Ureter (tissue), 1 donor: ENCODE data around the gene DNAJB4. TPM values are rescaled to one million over a fixed set of nuclear protein-coding genes. Genes with fewer than 3 reads are reported as not detected.
"Not testable (repeated sequence)": the region's sequence is repeated elsewhere in the genome, so short reads cannot be mapped to it uniquely, and the experiment has no call there.

Experiments used
- DNase-seq: peaks from one replicate; pipeline ENCODE4 v3.0.0-alpha.2; 2020; ENCODE audit warnings: low spot score
- total RNA-seq: library from RNA; stranded (reverse); gene quantifications from one replicate; pipeline ENCODE4 v1.2.4, GENCODE V29; 2023
- donor health status: DM: yes; HTN: yes; CAD: no.

DNAJB4 gene
- total RNA-seq: 31.4 TPM

DNA sequence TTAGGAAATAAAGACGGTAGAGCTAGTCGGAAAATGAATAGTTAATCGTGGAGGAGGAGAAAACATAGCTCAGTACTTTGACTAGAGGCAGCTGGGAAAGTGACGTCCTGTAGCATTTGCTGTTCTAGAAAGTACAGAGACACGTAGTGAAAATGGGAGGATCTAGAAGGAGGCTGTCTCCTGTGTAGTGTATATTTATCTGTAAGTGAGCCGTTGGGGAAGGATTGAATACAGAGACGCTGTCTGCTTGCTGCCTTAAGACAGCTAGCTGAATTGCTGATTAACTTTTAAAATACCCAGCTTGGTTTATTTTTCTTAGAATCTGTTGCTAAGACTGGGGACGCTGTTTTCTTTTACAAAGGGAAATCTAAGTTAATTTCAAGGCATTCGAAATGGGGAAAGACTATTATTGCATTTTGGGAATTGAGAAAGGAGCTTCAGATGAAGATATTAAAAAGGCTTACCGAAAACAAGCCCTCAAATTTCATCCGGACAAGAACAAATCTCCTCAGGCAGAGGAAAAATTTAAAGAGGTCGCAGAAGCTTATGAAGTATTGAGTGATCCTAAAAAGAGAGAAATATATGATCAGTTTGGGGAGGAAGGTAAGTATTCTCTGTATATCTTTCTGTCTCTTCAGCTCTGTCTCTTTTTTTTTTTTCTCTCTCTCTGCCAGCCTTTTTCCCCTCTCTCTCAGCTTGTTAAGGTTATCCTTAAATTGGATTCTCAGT lies at the start of gene DNAJB4:
Gene DNAJB4 (plus strand): TSS at position 221 of the 729 bp plus-strand sequence. CDS start 172 bp downstream, at position 393.
- DNase-seq: peak; percentile 74

DNA sequence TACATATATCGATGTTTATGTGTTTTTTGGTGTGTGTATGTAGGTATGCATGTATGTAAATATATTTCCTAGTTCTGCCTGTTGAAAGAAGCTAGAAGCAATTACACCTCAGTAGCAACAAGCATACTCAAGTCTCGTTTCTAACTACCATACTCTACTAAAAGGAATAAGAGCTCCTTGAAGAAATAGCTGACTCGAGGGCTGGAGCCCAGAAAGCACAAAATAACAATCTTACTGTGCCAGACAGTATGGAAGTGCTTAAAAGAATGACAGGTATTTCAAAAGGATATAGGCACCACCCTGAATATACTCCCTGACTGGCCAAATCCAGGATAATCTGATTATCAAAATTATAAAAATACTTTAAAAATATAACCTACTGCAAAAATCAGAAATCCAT lies 49.0 kb upstream of the DNAJB4 start:
- no peak for DNase-seq

DNA sequence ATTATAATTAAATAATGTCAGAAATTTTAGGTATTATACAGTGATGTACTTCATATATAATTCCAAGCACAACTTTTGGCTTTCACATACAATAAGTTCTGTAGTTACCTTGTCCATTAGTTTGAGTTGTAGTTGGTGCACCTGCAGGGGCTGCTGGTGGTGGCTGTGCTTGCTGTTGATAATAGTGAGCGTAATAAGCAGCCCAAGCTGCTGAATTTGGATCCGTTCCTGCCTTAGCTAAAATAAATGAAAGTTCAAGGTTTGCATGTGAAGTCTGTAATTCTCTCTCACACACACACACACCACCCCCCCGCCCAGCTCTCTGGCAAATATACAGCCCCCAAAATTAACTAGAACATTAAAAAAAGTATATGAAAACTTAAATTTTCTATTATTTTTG lies 48.3 kb upstream of the DNAJB4 start:
- no peak for DNase-seq

- no peak for DNase-seq
Measured at GRCh38 chr1:77958391-77958790, 46.3 kb upstream of the DNAJB4 start.

DNA sequence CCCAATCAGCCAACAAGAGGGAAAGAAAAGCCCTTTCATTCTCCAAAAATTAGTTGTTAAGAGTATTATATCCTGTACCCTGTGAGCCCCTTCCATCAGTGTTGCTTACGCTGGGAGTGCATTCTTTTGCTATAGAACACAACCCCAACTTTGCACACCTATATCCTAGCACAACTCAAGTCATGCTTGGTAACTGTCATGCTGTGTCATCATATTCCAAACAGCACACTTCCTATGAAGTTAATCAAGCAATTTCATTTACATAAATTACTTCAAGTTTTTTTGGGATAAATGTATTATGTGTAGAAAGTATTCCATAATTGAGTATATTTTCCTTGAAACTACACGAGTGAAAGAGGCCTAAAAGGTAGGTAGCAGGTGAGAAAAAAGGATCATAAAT lies 45.9 kb upstream of the DNAJB4 start:
- no peak for DNase-seq

DNA sequence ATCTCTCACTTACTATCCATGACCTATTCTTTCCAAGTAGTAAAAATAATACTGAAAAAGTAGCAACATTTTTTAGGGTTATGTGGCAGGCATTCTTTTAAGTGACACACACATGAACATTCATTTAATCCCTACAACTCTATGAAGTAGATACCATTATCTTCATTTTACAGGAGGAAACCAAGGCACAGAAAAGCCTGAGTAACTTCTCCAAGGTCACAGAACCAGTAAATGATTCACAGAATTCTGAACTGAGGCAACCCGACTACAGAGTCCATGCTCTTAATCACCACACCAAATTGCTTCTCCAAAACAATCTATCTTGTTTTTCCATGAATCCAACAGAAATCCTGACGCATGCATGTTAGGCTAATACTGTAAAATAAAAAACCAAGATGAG lies 43.3 kb upstream of the DNAJB4 start:
- no peak for DNase-seq

- no peak for DNase-seq
Measured at GRCh38 chr1:77966291-77966690, 38.4 kb upstream of the DNAJB4 start.

DNA sequence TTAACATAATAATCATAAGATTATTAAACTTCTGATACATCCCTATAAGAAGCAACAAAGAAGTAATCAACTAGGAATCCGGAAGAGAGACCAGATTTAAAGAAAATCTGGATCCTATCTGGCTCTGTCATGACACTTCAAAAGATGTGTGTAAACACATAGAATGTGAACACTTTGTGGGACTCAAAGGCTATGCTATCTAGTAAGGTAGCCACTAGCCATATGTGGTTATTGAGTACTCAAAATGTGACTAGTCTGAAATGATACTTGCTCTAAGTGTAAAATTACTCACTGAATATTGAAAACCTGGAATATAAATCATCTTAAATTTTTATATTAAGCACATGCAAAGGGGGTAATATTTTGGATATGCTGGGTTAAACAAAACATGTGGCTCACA lies 34.5 kb upstream of the DNAJB4 start:
- no peak for DNase-seq

DNA sequence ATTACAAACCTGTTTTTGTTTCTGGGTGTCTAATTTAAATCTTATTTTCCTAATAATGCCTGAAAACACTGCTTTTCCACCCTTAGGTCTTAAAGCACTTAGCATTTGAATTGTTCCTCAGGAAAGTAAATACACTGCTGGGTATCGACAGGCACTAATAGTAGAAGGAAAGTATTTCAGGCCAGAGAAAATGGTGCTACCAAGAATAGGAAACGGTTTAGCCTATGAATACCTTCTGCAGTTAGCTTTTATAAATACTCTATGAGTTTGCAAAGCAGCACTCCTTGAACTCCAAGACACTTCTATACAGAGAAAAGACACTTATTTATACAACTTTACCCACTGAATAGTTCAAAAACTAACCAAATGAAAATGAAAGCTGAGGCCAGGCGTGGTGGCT lies 32.7 kb upstream of the DNAJB4 start:
- no peak for DNase-seq

DNA sequence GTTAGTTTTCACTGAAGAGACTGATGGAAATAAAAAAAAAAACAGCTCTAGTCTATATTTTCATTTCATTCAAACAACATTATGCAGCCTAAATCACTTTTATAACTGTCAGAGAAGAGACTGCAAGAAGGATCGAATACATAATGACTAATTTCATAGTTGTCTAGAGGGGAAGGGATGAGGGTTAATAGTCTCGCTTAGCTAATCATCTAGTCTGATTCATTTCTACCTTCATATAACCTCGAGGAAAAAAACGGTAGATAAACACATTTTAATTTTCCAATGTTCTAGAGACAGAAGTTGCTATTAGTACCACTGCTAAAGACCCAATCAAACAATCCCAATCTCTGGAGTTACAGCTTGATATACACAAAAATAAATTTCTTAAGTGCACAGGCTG lies 29.4 kb upstream of the DNAJB4 start:
- no peak for DNase-seq

DNA sequence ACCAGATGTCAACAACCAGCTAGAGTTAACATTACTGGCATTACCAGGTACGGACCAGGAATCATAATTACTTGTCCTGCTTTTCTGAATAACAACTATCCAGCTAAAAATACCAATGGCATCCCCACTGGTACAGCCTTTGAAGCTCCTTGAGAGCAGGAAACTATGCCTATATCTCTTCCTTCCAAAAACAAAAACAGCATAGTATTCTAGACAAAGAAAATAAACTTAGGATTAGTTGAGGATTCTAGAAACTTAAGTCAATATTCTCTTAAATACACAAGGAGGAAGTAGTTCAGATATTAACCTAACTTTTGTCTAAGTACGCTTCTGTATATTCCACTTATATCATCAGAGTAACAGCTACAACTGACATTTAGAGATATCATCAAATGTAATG lies 28.8 kb upstream of the DNAJB4 start:
- no peak for DNase-seq

DNA sequence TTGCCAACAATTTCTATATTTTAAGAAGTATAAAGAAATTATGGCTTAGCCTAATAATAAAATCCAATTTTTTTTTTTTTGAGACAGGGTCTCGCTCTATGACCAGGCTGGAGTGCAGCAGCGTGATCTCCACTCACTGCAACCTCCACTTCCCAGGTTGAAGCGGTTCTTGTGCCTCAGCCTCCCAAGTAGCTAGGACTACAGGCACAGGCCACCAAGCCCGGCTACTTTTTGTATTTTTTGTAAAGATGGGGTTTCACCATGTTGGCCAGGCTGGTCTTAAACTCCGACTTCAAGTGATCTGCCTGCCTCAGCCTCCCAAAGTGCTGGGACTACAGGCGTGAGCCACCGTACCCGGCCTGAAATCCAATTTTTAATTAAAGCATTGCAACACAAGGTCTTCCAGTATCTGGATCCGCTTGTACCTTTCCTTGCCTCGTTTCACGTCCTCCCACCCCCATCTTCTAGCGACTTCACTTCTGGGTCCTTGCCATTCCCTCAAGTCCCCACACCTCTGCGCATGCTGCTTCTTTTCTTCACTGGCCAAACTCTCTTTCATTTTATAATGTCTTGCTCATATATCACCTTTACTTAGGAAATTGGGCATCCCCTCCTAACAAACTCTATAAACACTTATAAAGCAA lies 28.2 kb upstream of the DNAJB4 start:
- DNase-seq: no peak

- DNase-seq: no peak
Measured at GRCh38 chr1:77977989-77978292, 26.8 kb upstream of the DNAJB4 start.

DNA sequence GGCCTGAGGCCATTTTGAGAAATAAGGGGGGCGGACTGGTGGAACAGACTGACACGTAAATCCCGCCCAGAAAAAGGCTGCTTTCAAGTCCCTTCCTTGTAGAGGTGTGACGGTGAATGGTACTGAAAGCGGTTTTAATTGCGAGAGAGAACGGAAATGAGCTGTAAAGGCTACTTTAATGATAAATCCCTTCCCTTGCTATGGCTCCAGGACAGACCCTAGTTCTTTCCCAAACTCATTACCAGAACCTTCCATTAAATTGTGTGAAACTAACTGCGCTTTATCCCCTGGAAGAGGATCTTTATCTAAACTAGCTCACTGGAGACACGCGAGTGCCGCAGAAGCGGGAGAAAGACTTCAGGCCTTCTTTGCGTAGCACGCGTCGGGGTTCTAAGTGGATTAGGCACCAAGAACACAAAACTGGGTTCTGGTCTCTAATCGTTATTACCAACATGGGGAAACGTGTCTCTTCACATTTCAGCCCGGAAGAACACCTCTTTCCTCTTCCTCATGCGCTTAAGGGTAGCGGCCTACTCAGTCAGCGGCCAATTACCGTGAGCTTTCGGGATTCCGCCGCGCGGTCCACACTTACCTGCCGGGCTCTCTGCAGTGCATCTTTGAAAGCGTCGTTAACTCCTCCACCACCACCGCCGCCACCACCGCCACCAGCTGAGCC lies 26.3 kb upstream of the DNAJB4 start:
- DNase-seq: peak; percentile 85

GRCh38 chr1:77978969-77979876 lies 25.5 kb upstream of the DNAJB4 start, which contains the start of gene FUBP1:
Gene FUBP1 (minus strand): TSS chr1:77979072. CDS start chr1:77979004, 68 bp downstream.
- peak; percentile 98 for DNase-seq

- DNase-seq: not testable (repeated sequence)
Measured at GRCh38 chr1:77983352-77983996, 21.3 kb upstream of the DNAJB4 start.

DNA sequence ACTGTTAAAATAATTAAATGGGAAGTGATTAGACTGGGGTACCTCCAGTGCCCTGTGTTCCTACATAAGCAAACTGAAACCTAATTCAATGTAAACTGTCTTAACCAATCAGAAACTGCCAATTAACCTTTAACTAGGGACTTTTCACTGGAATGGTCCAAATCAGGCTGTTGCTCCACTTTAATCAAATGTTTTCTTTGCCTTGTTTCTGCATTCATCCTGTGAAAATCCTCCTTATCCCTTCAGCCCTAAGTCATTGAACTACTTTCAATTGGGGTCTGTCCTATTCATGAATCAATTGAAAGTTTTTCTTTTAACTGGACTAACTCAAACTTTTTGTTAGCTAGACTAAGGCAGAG lies 20.8 kb upstream of the DNAJB4 start:
- DNase-seq: no peak

DNA sequence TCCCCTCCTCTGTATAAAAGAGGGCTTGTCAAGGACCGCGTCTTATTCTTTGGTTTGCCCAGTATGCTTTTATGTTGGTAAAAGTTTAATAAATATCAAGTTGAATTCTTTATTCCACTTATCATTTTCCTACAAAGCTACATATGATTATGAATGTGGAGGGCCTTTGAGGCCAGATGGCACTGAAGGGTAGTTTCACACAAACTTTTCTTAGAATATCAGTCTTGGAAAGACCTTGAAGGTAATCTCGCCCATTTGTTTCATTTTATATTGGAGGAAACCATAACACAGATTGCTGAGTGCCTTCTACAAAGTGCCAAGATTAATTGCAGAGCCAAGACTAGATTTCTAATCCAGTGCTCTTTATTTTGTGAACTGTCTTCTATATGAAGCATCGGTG lies 20.1 kb upstream of the DNAJB4 start:
- DNase-seq: no peak

DNA sequence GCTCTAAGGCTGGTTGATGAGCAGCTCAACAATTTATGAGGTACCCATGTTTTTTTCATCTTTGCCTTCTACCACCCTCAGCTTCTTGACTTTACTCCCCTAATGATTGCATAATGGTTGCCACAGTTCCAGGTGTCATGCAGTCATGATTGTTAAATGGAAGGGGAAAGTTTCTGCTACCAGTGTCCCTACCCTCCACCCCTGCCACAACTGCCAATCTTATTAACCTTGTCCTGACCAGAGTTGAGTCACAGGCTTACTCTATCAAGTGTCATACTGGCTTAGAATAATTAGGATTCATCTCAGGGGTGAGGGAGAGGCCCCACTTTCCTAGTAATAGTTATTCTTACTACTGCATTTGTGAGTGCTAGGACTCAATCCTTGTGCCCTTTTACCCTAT lies 17.9 kb upstream of the DNAJB4 start:
- no peak for DNase-seq

DNA sequence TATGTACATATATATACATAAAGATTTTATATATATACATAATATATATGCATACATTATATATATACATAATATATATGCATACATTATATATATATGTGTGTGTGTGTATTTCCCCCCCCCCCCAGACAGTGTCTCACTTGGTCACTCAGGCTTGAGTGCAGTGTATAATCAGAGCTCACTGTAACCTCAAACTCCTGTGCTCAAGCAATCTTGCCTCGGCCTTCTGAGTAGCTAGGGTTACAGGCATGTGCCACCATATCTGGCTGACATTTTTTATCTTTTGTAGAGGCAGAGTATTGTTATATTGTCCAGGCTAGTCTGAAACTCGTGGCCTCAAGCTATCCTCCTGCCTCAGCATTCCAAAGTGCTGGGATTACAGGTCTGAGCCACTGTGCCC lies 16.8 kb upstream of the DNAJB4 start:
- no peak for DNase-seq

- no peak for DNase-seq
Measured at GRCh38 chr1:77989744-77990143, 15.0 kb upstream of the DNAJB4 start.
